Activated naive CD8-positive, alpha-beta T cell treated with anti-CD3 and anti-CD28 coated beads, Interleukin-2, amount 10 ng/mL, durations not matched to agents 7 days and 5 days (primary cell): Measurements from ENCODE around the gene YPEL1. TPM values are rescaled to one million over a fixed set of nuclear protein-coding genes. Genes with fewer than 3 reads are reported as not detected.
"Not testable (repeated sequence)": the region's sequence is repeated elsewhere in the genome, so short reads cannot be mapped to it uniquely, and the experiment has no call there.

Experiments used
- ATAC-seq: fragments of 150-1000 bp; cut with Tn5 transposase; one replicate; pipeline ENCODE4 v1.10.0; 2021; ENCODE audit warnings: low read depth, moderate library complexity
- POLR2A ChIA-PET: fragments of 350-600 bp; sonication (Branson Sonifier 250); formaldehyde crosslinking; loops from one replicate; lab custom pipeline; 2021; ENCODE audit warnings: antibody characterized with exemption; lab: Charles Lee
- DNase-seq: peaks from one replicate; pipeline ENCODE4 v3.0.0; 2021
- H3K27ac Mint-ChIP-seq: one replicate; pipeline ENCODE4 v1.8.0; 2022; ENCODE audit warnings: mild to moderate bottlenecking, mixed read lengths
- H3K27me3 Mint-ChIP-seq: one replicate; pipeline ENCODE4 v1.8.0; 2022; ENCODE audit warnings: mild to moderate bottlenecking, moderate library complexity, mixed read lengths
- H3K36me3 Mint-ChIP-seq: one replicate; pipeline ENCODE4 v1.8.0; 2021; ENCODE audit warnings: mild to moderate bottlenecking, mixed read lengths
- H3K4me1 Mint-ChIP-seq: one replicate; pipeline ENCODE4 v1.8.0; 2021; ENCODE audit warnings: mixed read lengths
- H3K4me3 Mint-ChIP-seq: one replicate; pipeline ENCODE4 v1.8.0; 2022; ENCODE audit warnings: mild to moderate bottlenecking, moderate library complexity, mixed read lengths
- H3K9me3 Mint-ChIP-seq: one replicate; pipeline ENCODE4 v1.8.0; 2021; ENCODE audit warnings: mixed read lengths
- total RNA-seq, 2 experiments: library from RNA; stranded (reverse); gene quantifications; one replicate each; pipeline ENCODE4 v1.2.3, GENCODE V29; 2021

Gene YPEL1
- total RNA-seq, 2 experiments from 2014 or later = 14.7 to 14.9 TPM

DNA sequence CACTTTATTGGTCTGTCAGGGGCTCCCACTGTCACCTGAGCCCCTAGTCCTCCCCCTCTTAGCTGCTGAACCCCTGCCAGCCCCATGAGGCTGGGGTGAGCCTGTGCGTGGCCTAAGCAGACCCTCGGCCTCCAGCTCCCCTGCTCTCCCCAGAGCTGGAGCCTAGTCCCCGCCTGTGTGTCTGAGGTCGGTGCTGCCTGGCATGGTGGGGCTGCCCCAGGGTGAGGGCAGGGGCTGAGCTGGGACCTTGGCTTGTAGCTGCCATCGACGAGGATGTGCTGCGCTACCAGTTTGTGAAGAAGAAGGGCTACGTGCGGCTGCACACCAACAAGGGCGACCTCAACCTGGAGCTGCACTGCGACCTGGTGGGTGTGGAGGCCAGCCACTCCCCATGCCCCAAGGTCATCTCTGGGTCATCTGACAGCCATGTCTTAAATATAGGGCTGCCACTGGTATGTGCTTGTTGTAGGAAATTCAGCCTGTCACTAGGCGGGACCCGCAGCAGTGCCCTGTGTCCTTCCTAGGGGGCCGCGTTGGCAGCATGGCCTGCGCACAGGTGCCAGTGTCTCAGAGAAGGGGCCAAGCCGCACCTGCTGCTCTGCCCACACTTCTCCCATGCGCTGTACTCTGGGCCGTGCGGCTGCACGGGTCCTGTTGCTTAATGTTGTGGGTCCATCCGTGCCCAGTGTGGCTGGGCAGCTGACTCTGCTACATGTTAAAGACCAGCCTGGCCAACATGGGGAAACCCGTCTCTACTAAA lies 48.8 kb downstream of the YPEL1 start:
- Mint-ChIP-seq H3K9me3 (no peaks in the 10 kb centered on the region), H3K27ac (no peak overlapping the region), H3K36me3 (peaks cover 10% of the 10 kb centered on the region), H3K4me3 (no peak overlapping the region), H3K27me3 (no peaks in the 10 kb centered on the region), H3K4me1 (peaks cover 10% of the 10 kb centered on the region)
- POLR2A ChIA-PET = no interaction called here
- DNase-seq = no peak
- no peak for ATAC-seq

- Mint-ChIP-seq H3K36me3 (peaks cover 10% of the 10 kb centered on the region), H3K4me3 (no peak overlapping the region), H3K27me3 (no peaks in the 10 kb centered on the region), H3K27ac (no peak overlapping the region), H3K9me3 (no peaks in the 10 kb centered on the region), H3K4me1 (peaks cover 10% of the 10 kb centered on the region)
- ATAC-seq = no peak
- POLR2A ChIA-PET = no interaction called here
- no peak for DNase-seq
These were observed 49.4 kb downstream of the YPEL1 start for GRCh38 chr22:21686193-21686608.

DNA sequence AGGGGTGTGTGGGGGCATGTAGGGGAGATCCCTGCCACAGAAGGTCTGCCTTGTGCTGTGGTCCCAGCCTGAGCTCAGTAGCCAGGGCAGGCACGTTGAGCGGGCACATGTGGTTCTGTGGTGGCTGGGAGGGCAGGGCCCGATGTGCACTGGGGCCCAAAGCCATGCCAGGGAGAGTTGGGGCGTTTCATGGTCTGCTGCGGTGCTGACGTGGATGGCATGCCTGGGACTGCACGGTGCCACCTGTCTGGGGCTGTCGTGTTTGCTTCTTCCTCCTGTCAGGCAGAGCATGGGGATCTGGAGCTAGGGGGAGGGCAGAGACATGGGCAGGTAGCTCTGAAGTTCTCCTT lies 50.5 kb downstream of the YPEL1 start:
- POLR2A ChIA-PET = no interaction called here
- ATAC-seq (no peak), DNase-seq (no peak)
- Mint-ChIP-seq H3K27me3 (no peaks in the 10 kb centered on the region), H3K9me3 (no peaks in the 10 kb centered on the region), H3K36me3 (peaks cover 11% of the 10 kb centered on the region), H3K4me1 (peaks cover 9% of the 10 kb centered on the region), H3K4me3 (no peak overlapping the region), H3K27ac (no peak overlapping the region)

DNA sequence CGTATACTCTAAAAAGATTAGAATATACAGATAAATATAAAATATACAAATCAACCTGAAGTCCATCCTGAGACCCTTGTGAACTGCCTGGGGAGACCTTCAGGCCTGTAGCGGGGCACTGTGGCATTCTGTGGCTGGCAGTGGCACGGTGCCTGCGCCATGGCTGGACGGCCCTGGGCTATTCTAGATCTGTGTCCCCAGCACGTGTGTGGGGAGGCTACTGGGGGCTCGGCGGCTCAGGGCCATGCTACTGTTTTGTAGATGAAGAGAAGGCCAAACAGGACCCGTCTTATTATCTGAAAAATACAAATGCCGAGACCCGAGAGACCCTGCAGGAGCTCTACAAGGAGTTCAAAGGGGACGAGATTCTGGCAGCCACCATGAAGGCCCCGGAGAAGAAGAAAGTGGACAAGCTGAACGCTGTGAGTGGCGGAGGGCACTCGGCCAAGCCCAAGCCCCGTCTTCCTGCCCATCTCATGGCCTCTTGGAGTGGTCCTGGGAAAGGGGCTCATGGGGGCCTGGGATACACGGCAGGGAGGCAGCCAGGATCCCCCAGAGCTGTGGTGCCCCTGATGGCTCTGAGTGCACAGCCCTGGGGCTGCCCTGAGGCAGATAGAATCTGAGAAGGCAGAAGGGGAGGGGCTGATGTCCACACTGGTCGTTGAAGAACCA lies 51.0 kb downstream of the YPEL1 start:
- H3K27me3 Mint-ChIP-seq = no peaks in the 10 kb centered on the region
- no peak for DNase-seq
- no peak overlapping the region for H3K27ac Mint-ChIP-seq
- peaks cover 10% of the 10 kb centered on the region for H3K36me3 Mint-ChIP-seq
- H3K4me3 Mint-ChIP-seq = no peak overlapping the region
- peaks cover 8% of the 10 kb centered on the region for H3K4me1 Mint-ChIP-seq
- POLR2A ChIA-PET = no interaction called here
- ATAC-seq = no peak
- no peaks in the 10 kb centered on the region for H3K9me3 Mint-ChIP-seq

DNA sequence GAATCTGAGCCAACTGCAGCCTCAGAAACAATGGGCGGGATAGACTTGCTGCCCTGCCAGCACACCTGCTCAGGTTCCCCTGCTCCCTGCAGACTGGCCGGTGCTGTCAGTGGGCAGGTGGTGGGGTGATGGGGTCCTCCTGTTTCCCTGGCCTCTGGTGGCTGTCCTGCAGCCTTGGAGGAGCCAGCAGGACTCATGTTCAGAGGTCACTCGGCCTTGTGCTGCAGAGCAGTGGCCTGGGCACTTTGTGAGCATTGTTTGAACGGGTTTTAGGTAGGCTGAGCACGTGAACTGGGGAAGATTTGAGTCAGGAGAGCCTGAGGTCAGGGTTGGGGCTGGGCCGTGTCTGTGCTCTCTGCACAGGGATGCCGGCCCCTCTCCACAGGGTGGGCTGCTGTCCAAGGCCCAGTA lies 52.2 kb downstream of the YPEL1 start:
- Mint-ChIP-seq H3K4me1 (peaks cover 4% of the 10 kb centered on the region), H3K27me3 (no peaks in the 10 kb centered on the region), H3K4me3 (no peak overlapping the region), H3K36me3 (peaks cover 10% of the 10 kb centered on the region), H3K9me3 (no peaks in the 10 kb centered on the region), H3K27ac (no peak overlapping the region)
- DNase-seq (no peak), ATAC-seq (no peak)
- POLR2A ChIA-PET = no interaction called here

DNA sequence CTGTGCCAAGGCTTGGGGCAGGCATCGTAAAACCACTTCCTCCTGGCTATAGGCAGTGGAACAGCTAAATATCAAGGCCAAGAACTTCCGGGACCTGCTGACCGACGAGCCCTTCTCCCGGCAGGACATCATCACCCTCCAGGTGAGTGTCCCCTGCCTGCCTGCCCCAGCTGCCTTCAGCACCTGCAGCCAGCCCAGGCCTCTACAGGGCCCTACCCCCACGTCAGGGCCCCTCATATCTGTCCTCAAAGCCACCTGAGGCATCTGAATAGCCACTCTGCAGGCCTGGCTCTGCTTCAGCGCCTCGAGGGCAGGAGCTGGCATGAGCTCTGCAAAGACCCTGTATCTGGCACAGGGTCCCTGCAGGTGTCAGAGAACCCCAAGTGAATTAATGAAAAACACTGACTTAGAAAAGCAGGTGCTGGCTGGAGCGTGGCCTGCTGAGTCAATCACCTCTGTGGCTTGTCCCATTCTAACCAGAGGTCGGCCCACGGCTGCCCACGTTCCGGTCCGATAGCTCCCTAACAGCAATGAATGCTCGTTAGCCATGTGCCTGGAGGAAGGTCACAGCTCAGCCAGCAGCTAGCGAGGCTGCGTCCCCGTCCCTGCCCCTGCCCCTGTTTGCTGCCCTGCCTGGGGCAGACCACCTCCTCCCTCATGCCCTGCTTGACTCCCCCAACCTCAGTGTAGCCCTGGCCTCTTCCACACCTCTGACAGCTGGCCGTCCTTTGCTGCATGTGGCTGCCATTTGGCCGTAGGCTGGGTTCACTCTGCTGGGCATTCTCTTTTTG lies 53.0 kb downstream of the YPEL1 start:
- POLR2A ChIA-PET = interaction anchor here (0.8 kb wide), 1 partner anchor 17 kb away, joined by 4 read pairs; the partner anchor contains the start of gene PPIL2
- DNase-seq (no peak), ATAC-seq (no peak)
- Mint-ChIP-seq H3K27me3 (no peaks in the 10 kb centered on the region), H3K4me1 (peaks cover 4% of the 10 kb centered on the region), H3K4me3 (no peak overlapping the region), H3K27ac (no peak overlapping the region), H3K9me3 (no peaks in the 10 kb centered on the region), H3K36me3 (peaks cover 14% of the 10 kb centered on the region)

DNA sequence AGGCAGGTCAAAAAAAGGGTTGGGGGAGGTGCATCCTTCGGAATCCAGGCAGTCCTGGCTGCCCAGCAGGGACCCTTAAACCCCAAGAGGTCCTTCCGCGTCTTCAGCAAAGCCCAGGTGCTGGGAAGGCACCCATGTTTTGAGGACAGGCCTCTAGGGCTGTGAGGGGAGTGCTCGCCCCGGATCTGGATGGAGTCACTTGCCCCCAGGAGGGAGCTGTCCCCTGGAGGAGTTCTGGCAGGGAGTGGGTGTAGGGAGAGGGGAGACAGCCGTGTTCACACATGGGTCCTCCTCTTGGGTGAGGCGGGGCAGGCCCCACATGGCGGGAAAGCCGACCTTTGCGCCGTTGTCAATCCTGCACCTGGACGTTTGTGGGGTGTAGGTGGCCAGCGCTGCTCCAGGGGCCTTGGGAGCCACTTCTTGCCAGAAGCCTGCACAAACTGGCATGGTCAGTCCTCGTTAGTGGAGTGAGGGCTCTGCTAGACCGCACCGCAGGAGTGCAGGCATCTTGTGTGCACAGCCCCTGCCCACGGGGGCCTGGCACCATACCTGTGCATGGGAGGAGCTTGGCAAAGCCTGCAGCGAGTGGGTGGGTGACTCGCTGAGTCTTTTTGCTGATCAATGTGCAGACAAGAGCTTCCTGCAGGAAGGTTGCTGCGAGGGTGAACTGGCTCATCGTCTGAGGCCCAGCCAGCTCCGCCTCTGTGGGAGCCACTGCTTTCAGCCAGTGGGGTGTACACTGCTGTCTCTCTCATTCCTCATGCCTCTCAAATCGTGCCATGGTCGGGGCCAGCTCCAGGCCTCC lies 53.8 kb downstream of the YPEL1 start:
- H3K27ac Mint-ChIP-seq = no peak overlapping the region
- H3K27me3 Mint-ChIP-seq = no peaks in the 10 kb centered on the region
- ATAC-seq (no peak), DNase-seq (no peak)
- peaks cover 15% of the 10 kb centered on the region for H3K36me3 Mint-ChIP-seq
- peaks cover 4% of the 10 kb centered on the region for H3K4me1 Mint-ChIP-seq
- POLR2A ChIA-PET = interaction anchor here (0.8 kb wide), 1 partner anchor 16 kb away, joined by 4 read pairs; the partner anchor contains the start of gene PPIL2
- no peak overlapping the region for H3K4me3 Mint-ChIP-seq
- no peaks in the 10 kb centered on the region for H3K9me3 Mint-ChIP-seq

- Mint-ChIP-seq H3K4me3 (no peak overlapping the region), H3K36me3 (peaks cover 20% of the 10 kb centered on the region), H3K4me1 (peaks cover 4% of the 10 kb centered on the region), H3K27ac (no peak overlapping the region), H3K27me3 (no peaks in the 10 kb centered on the region), H3K9me3 (no peaks in the 10 kb centered on the region)
- POLR2A ChIA-PET = no interaction called here
- DNase-seq (no peak), ATAC-seq (no peak)
These were observed 54.6 kb downstream of the YPEL1 start for GRCh38 chr22:21680830-21681565.

- Mint-ChIP-seq H3K27ac (no peak overlapping the region), H3K36me3 (peaks cover 25% of the 10 kb centered on the region), H3K4me1 (peaks cover 4% of the 10 kb centered on the region), H3K9me3 (no peaks in the 10 kb centered on the region), H3K27me3 (no peaks in the 10 kb centered on the region), H3K4me3 (no peak overlapping the region)
- no peak for DNase-seq
- no peak for ATAC-seq
- POLR2A ChIA-PET = interaction anchor here (0.6 kb wide), 1 partner anchor 14 kb away, joined by 3 read pairs; the partner anchor contains the start of gene PPIL2
These were observed 56.2 kb downstream of the YPEL1 start for GRCh38 chr22:21679383-21679782.

DNA sequence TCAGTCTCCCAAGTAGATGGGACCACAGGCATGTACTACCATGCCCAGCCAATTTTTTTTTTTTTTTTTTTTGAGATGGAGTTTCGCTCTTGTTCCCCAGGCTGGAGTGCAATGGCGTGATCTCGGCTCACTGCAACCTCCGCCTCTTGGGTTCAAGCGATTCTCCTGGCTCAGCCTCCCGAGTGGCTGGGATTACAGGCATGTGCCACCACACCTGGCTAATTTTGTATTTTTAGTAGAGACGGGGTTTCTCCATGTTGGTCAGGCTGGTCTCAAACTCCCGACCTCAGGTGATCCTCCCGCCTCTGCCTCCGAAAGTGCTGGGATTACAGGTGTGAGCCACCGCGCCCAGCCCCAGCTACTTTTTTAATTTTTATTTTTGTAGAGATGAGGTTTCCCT lies 56.8 kb downstream of the YPEL1 start:
- not testable (repeated sequence) for DNase-seq, H3K4me3 Mint-ChIP-seq, H3K27ac Mint-ChIP-seq, H3K27me3 Mint-ChIP-seq, H3K9me3 Mint-ChIP-seq, ATAC-seq, H3K4me1 Mint-ChIP-seq
- peaks cover 27% of the 10 kb centered on the region for H3K36me3 Mint-ChIP-seq
- POLR2A ChIA-PET = interaction anchor here (0.6 kb wide), 1 partner anchor 13 kb away, joined by 3 read pairs; the partner anchor contains the start of gene PPIL2

DNA sequence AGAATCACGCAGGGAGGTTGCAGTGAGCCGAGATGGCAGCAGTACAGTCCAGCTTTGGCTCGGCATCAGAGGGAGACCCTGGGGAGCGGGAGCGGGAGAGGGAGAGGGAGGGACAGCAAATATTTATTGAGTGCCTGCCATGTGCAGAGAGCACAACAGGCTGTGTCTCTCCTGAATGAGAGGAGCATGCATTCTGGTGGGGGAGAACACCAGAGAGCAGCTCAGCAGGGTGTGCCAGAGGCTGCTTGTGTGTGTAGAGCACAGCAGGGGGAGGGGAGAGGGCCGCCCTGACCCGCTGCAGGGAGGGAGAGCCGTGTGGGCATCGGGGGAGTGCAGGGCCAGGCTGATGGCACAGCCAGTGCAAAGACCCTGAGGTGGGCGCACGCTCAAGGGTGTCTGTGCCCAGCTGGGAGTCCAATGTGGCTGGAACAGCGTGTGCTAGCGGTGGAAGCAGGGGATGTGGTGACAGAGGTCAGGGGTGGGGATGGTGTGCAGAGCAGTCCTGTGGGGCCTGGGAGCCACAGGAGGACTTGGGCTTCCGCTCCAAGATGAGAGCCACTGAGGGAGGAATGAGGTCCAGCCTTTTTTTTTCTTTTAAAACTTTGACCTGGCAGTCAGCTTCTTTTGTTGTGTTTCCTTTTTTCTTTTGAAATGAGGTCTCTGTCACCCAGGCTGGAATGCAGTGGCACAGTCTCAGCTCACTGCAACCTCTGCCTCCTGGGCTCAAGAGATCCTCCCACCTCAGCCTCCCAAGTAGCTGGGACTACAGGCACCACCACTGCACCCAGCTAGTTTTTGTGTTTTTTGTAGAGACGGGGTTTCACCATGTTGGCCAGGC lies 57.8 kb downstream of the YPEL1 start:
- ATAC-seq = no peak
- no peak for DNase-seq
- no peaks in the 10 kb centered on the region for H3K27me3 Mint-ChIP-seq
- peaks cover 4% of the 10 kb centered on the region for H3K4me1 Mint-ChIP-seq
- H3K27ac Mint-ChIP-seq = no peak overlapping the region
- no peak overlapping the region for H3K4me3 Mint-ChIP-seq
- H3K9me3 Mint-ChIP-seq = no peaks in the 10 kb centered on the region
- H3K36me3 Mint-ChIP-seq = peaks cover 29% of the 10 kb centered on the region
- POLR2A ChIA-PET = no interaction called here
